SK-N-SH treated with all-trans-retinoic acid at 6 μM for 48 hours (cell line): ENCODE measurements around the gene CAMKK2.

Experiments
- ATAC-seq: fragments of 200-7000 bp; cut with Tn5 transposase; 3 replicates; pipeline ENCODE4 v1.9.1; 2020; ENCODE audit warnings: mild to moderate bottlenecking, moderate library complexity
- ARNTL ChIP-seq: fragments of 450-650 bp; formaldehyde crosslinking; IDR thresholded peaks from 2 replicates; pipeline ENCODE4 v1.5.0; 2020; ENCODE audit warnings: low read depth, mild to moderate bottlenecking, moderate library complexity, borderline replicate concordance
- BACH2 ChIP-seq: fragments of 250-450 bp; sonication (Bioruptor Pico); IDR thresholded peaks from 2 replicates; pipeline ENCODE4 v1.9.0; 2021; ENCODE audit warnings: mild to moderate bottlenecking, borderline replicate concordance
- CSDC2 ChIP-seq: fragments of 250-450 bp; sonication (Bioruptor Pico); IDR thresholded peaks from 2 replicates; pipeline ENCODE4 v1.5.0; 2020; ENCODE audit warnings: mild to moderate bottlenecking, moderate library complexity
- CSRNP3 ChIP-seq: fragments of 250-450 bp; sonication (Bioruptor Pico); IDR thresholded peaks from 2 replicates; pipeline ENCODE4 v1.5.1; 2021; ENCODE audit warnings: mild to moderate bottlenecking, moderate library complexity
- ESRRG ChIP-seq: fragments of 250-450 bp; sonication (Bioruptor Pico); IDR thresholded peaks from 2 replicates; pipeline ENCODE4 v1.6.1; 2021; ENCODE audit warnings: mild to moderate bottlenecking
- GLIS3 ChIP-seq: fragments of 250-450 bp; sonication (Bioruptor Pico); IDR thresholded peaks from 2 replicates; pipeline ENCODE4 v1.5.0; 2020; ENCODE audit warnings: mild to moderate bottlenecking, moderate library complexity
- ISL1 ChIP-seq: fragments of 250-450 bp; sonication (Bioruptor Pico); IDR thresholded peaks from 2 replicates; pipeline ENCODE4 v2.1.2; 2022; ENCODE audit warnings: mild to moderate bottlenecking, moderate library complexity
- OSR1 ChIP-seq: fragments of 250-450 bp; sonication (Bioruptor Pico); IDR thresholded peaks from 2 replicates; pipeline ENCODE4 v1.8.0; 2022; ENCODE audit warnings: moderate library complexity, mild to moderate bottlenecking, inconsistent platforms
- PATZ1 ChIP-seq: fragments of 250-450 bp; sonication (Bioruptor Pico); IDR thresholded peaks from 2 replicates; pipeline ENCODE4 v1.8.0; 2020; ENCODE audit warnings: mild to moderate bottlenecking, moderate library complexity, borderline replicate concordance
- POU6F1 ChIP-seq: fragments of 250-450 bp; sonication (Bioruptor Pico); IDR thresholded peaks from 2 replicates; pipeline ENCODE4 v1.8.0; 2021; ENCODE audit warnings: low read depth, mild to moderate bottlenecking, moderate library complexity, borderline replicate concordance
- PPARA ChIP-seq: fragments of 250-450 bp; sonication (Bioruptor Pico); IDR thresholded peaks from 2 replicates; pipeline ENCODE4 v1.5.0; 2020; ENCODE audit warnings: mild to moderate bottlenecking, borderline replicate concordance
- RARB ChIP-seq: fragments of 250-450 bp; sonication (Bioruptor Pico); IDR thresholded peaks from 2 replicates; pipeline ENCODE4 v1.8.0; 2021; ENCODE audit warnings: mild to moderate bottlenecking, moderate library complexity
- SNAI2 ChIP-seq: fragments of 250-450 bp; sonication (Bioruptor Pico); IDR thresholded peaks from 2 replicates; pipeline ENCODE4 v1.5.0; 2020; ENCODE audit warnings: mild to moderate bottlenecking, moderate library complexity
- TCF4 ChIP-seq: fragments of 250-450 bp; sonication (Bioruptor Pico); IDR thresholded peaks from 2 replicates; pipeline ENCODE4 v1.8.0; 2021; ENCODE audit warnings: mild to moderate bottlenecking, moderate library complexity, borderline replicate concordance
- TOX ChIP-seq: fragments of 250-450 bp; sonication (Bioruptor Pico); IDR thresholded peaks from 2 replicates; pipeline ENCODE4 v1.8.0; 2021; ENCODE audit warnings: mild to moderate bottlenecking, moderate library complexity, borderline replicate concordance
- TSHZ2 ChIP-seq: fragments of 250-450 bp; sonication (Bioruptor Pico); IDR thresholded peaks from 2 replicates; pipeline ENCODE4 v1.5.0; 2020; ENCODE audit warnings: mild to moderate bottlenecking, moderate library complexity
- ZFP3 ChIP-seq: fragments of 250-450 bp; sonication (Bioruptor Pico); IDR thresholded peaks from 2 replicates; pipeline ENCODE4 v1.5.0; 2020; ENCODE audit warnings: mild to moderate bottlenecking, moderate library complexity
- ZFP30 ChIP-seq: fragments of 450-650 bp; formaldehyde crosslinking; IDR thresholded peaks from 2 replicates; pipeline ENCODE4 v1.5.0; 2022; ENCODE audit warnings: mild to moderate bottlenecking, moderate library complexity
- ZNF565 ChIP-seq: fragments of 450-650 bp; formaldehyde crosslinking; conservative IDR thresholded peaks from 2 replicates; pipeline ENCODE4 v1.5.0; 2020; ENCODE audit warnings: low read depth, mild to moderate bottlenecking, moderate library complexity
- ZNF70 ChIP-seq: fragments of 450-650 bp; formaldehyde crosslinking; IDR thresholded peaks from 2 replicates; pipeline ENCODE4 v1.5.0; 2020; ENCODE audit warnings: mild to moderate bottlenecking, moderate library complexity
- ZNF8 ChIP-seq: fragments of 450-650 bp; formaldehyde crosslinking; IDR thresholded peaks from 2 replicates; pipeline ENCODE4 v1.5.0; 2020; ENCODE audit warnings: mild to moderate bottlenecking, moderate library complexity

CAMKK2 gene

GRCh38 chr12:121289962-121290361 lies 6.5 kb downstream of the CAMKK2 start:
- ATAC-seq, result no peak
- TF ChIP-seq ESRRG (CRISPR knock-in tag) (no peak), ZNF565 (CRISPR knock-in tag) (no peak), ISL1 (CRISPR knock-in tag) (no peak), BACH2 (no peak), CSDC2 (CRISPR knock-in tag) (no peak), POU6F1 (CRISPR knock-in tag) (no peak), PPARA (CRISPR knock-in tag) (no peak), RARB (CRISPR knock-in tag) (no peak), GLIS3 (CRISPR knock-in tag) (no peak), ARNTL (CRISPR knock-in tag) (no peak), TOX (no peak), ZFP3 (CRISPR knock-in tag) (no peak), ZFP30 (CRISPR knock-in tag) (no peak), ZNF8 (CRISPR knock-in tag) (no peak), CSRNP3 (no peak), TCF4 (CRISPR knock-in tag) (no peak), TSHZ2 (no peak), PATZ1 (CRISPR knock-in tag) (no peak), OSR1 (no peak), SNAI2 (CRISPR knock-in tag) (no peak)

GRCh38 chr12:121288986-121289385 lies 7.5 kb downstream of the CAMKK2 start:
- no peak for TF ChIP-seq CSDC2 (CRISPR knock-in tag)
- TF ChIP-seq ZFP3 (CRISPR knock-in tag), result no peak
- TF ChIP-seq PPARA (CRISPR knock-in tag), result no peak
- TF ChIP-seq ARNTL (CRISPR knock-in tag), result no peak
- no peak for TF ChIP-seq ZNF70
- TF ChIP-seq OSR1, result no peak
- no peak for TF ChIP-seq SNAI2 (CRISPR knock-in tag)
- TF ChIP-seq ISL1 (CRISPR knock-in tag), result no peak
- TF ChIP-seq TSHZ2, result no peak
- no peak for TF ChIP-seq TOX
- no peak for TF ChIP-seq ZFP30 (CRISPR knock-in tag)
- TF ChIP-seq CSRNP3, result no peak
- no peak for TF ChIP-seq PATZ1 (CRISPR knock-in tag)
- TF ChIP-seq GLIS3 (CRISPR knock-in tag), result no peak
- no peak for TF ChIP-seq TCF4 (CRISPR knock-in tag)
- no peak for ATAC-seq
